ENCODE measurements around the gene TTC9B. TPM values are rescaled to one million over a fixed set of nuclear protein-coding genes. Genes with fewer than 3 reads are reported as not detected.

TTC9B gene
- total RNA-seq, 4 donors from 2014 or later, result not detected

GRCh38 chr19:40262422-40262821 is 44.2 kb upstream of the TTC9B start:
- Histone ChIP-seq H3K36me3 (peaks cover 20 to 37% (median 28%) of the 10 kb centered on the region in 4 donors), H3K4me1 (peaks cover 17 to 27% (median 23%) of the 10 kb centered on the region in 4 donors), H3K27me3 (no peaks in the 10 kb centered on the region), H3K9me3 (no peaks in the 10 kb centered on the region), H3K4me3 (no peak overlapping the region), H3K27ac (replicated peaks in 1 of 4) (no peak overlapping the region)
- no peak for DNase-seq (ENCODE audit: extremely low spot score)
- TF ChIP-seq CTCF (IDR thresholded peaks at IDR 0.05) (no peak), POLR2AphosphoS5 (IDR thresholded peaks at IDR 0.05) (no peak), EP300 (IDR thresholded peaks at IDR 0.05) (no peak), POLR2A (IDR thresholded peaks at IDR 0.05; ENCODE audit: low read depth) (no peak)
- intact Hi-C loops (cut with DNase I), result no loop called here
- 97% methylated on average over 3 of the region's 3 CpGs for WGBS

GRCh38 chr19:40261631-40262030 is 43.4 kb upstream of the TTC9B start:
- Histone ChIP-seq H3K4me1 (peaks cover 9 to 23% (median 19%) of the 10 kb centered on the region in 4 donors), H3K27me3 (no peaks in the 10 kb centered on the region), H3K4me3 (no peak overlapping the region), H3K27ac (replicated peaks in 1 of 4) (no peak overlapping the region), H3K36me3 (peaks cover 24 to 43% (median 32%) of the 10 kb centered on the region in 4 donors), H3K9me3 (no peaks in the 10 kb centered on the region)
- intact Hi-C loops (cut with DNase I), result no loop called here
- TF ChIP-seq CTCF (IDR thresholded peaks at IDR 0.05) (no peak), POLR2A (IDR thresholded peaks at IDR 0.05; ENCODE audit: low read depth) (no peak), POLR2AphosphoS5 (IDR thresholded peaks at IDR 0.05) (no peak), EP300 (IDR thresholded peaks at IDR 0.05) (no peak)
- no peak for DNase-seq (ENCODE audit: extremely low spot score)
- WGBS, result 77% methylated on average over 8 of the region's 8 CpGs

- peaks cover 0 to 18% (median 12%) of the 10 kb centered on the region in 4 donors for H3K4me1 ChIP-seq
- 85% methylated on average over 4 of the region's 9 CpGs for WGBS
- TF ChIP-seq POLR2AphosphoS5 (IDR thresholded peaks at IDR 0.05), result no peak
- TF ChIP-seq EP300 (IDR thresholded peaks at IDR 0.05), result no peak
- TF ChIP-seq CTCF (IDR thresholded peaks at IDR 0.05), result no peak
- no peak for TF ChIP-seq POLR2A (IDR thresholded peaks at IDR 0.05; ENCODE audit: low read depth)
- intact Hi-C loops (cut with DNase I), result no loop called here
- no peaks in the 10 kb centered on the region for H3K9me3 ChIP-seq
- H3K36me3 ChIP-seq, result peaks cover 25 to 54% (median 41%) of the 10 kb centered on the region in 4 donors
- no peaks in the 10 kb centered on the region for H3K27me3 ChIP-seq
- no peak overlapping the region for H3K27ac ChIP-seq (replicated peaks in 1 of 4)
- no peak overlapping the region for H3K4me3 ChIP-seq
- DNase-seq (ENCODE audit: extremely low spot score), result no peak
Measured at GRCh38 chr19:40257096-40257517, 38.9 kb upstream of the TTC9B start.

GRCh38 chr19:40256512-40256911 is 38.3 kb upstream of the TTC9B start:
- Histone ChIP-seq H3K4me1 (peaks cover 0 to 20% (median 12%) of the 10 kb centered on the region in 4 donors), H3K27ac (replicated peaks in 1 of 4) (no peak overlapping the region), H3K4me3 (no peak overlapping the region), H3K27me3 (no peaks in the 10 kb centered on the region), H3K9me3 (no peaks in the 10 kb centered on the region), H3K36me3 (peaks cover 25 to 57% (median 44%) of the 10 kb centered on the region in 4 donors)
- DNase-seq (ENCODE audit: extremely low spot score), result no peak
- TF ChIP-seq POLR2AphosphoS5 (IDR thresholded peaks at IDR 0.05), result no peak
- TF ChIP-seq POLR2A (IDR thresholded peaks at IDR 0.05; ENCODE audit: low read depth), result no peak
- TF ChIP-seq CTCF (IDR thresholded peaks at IDR 0.05), result no peak
- no peak for TF ChIP-seq EP300 (IDR thresholded peaks at IDR 0.05)
- intact Hi-C loops (cut with DNase I), result no loop called here
- 88% methylated on average over 8 of the region's 8 CpGs for WGBS

- TF ChIP-seq CTCF (IDR thresholded peaks at IDR 0.05) (no peak), EP300 (IDR thresholded peaks at IDR 0.05) (no peak), POLR2A (IDR thresholded peaks at IDR 0.05; ENCODE audit: low read depth) (no peak), POLR2AphosphoS5 (IDR thresholded peaks at IDR 0.05) (no peak)
- no peaks in the 10 kb centered on the region for H3K27me3 ChIP-seq
- WGBS, result 83% methylated on average over 3 of the region's 3 CpGs
- H3K9me3 ChIP-seq, result no peaks in the 10 kb centered on the region
- H3K27ac ChIP-seq (replicated peaks in 1 of 4), result no peak overlapping the region
- no peak overlapping the region for H3K4me3 ChIP-seq
- peaks cover 25 to 60% (median 45%) of the 10 kb centered on the region in 4 donors for H3K36me3 ChIP-seq
- DNase-seq (ENCODE audit: extremely low spot score), result no peak
- intact Hi-C loops (cut with DNase I), result no loop called here
- H3K4me1 ChIP-seq, result peaks cover 0 to 20% (median 12%) of the 10 kb centered on the region in 4 donors
Measured at GRCh38 chr19:40255619-40256166, 37.5 kb upstream of the TTC9B start.
